ENCODE results near the gene SCYL1. TPM values are rescaled to one million over a fixed set of nuclear protein-coding genes. Genes with fewer than 3 reads are reported as not detected.

Gene SCYL1
- total RNA-seq, 1 experiment from 2014 or later: 54.7 TPM

DNA sequence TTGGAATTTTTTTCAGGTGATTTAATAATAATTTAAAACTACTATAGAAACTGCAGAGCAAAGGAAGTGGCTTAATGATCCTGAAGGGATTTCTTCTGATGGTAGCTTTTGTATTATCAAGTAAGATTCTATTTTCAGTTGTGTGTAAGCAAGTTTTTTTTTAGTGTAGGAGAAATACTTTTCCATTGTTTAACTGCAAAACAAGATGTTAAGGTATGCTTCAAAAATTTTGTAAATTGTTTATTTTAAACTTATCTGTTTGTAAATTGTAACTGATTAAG, 22.7 kb upstream of the SCYL1 start:
- Histone ChIP-seq H3K9ac (ENCODE audit: extremely low read depth, insufficient read length, low read length) (peak overlapping the region; percentile 97), H3K14ac (ENCODE audit: insufficient read depth, low read length) (no peak overlapping the region), H2BK15ac (ENCODE audit: low read depth, low read length) (no peak overlapping the region), H3K23me2 (ENCODE audit: insufficient read length, low read depth, low read length, poor library complexity, severe bottlenecking) (peaks cover 22% of the 10 kb centered on the region), H4K91ac (ENCODE audit: insufficient read length, low read depth, low read length) (no peak overlapping the region), H2BK120ac (ENCODE audit: low read depth, low read length, poor library complexity, severe bottlenecking) (no peak overlapping the region), H2BK12ac (ENCODE audit: insufficient read length, low read depth, low read length) (no peak overlapping the region), H3K79me2 (ENCODE audit: insufficient read depth, low read length) (peaks cover 42% of the 10 kb centered on the region), H2BK20ac (ENCODE audit: low read depth, low read length, poor library complexity, severe bottlenecking) (no peak overlapping the region), H3K56ac (ENCODE audit: insufficient read length, low read depth, low read length) (no peak overlapping the region), H3K23ac (ENCODE audit: insufficient read length, low read depth, low read length) (no peak overlapping the region), H3K9me3 (ENCODE audit: control insufficient read depth, low read depth, low read length) (no peaks in the 10 kb centered on the region), H3K4me2 (ENCODE audit: insufficient read depth, insufficient read length, low read length) (peak overlapping the region; percentile 95), H3K79me1 (ENCODE audit: insufficient read depth, low read depth, low read length, poor library complexity, severe bottlenecking) (no peaks in the 10 kb centered on the region), H3K27ac (ENCODE audit: insufficient read length, low read depth, low read length) (no peak overlapping the region), H3K4me1 (ENCODE audit: insufficient read depth, low read length) (no peaks in the 10 kb centered on the region), H3K27me3 (ENCODE audit: insufficient read depth, low read length) (no peaks in the 10 kb centered on the region), H4K20me1 (ENCODE audit: control insufficient read depth, insufficient read depth, insufficient read length) (no peaks in the 10 kb centered on the region), H4K8ac (replicated peaks; ENCODE audit: insufficient read length, low read depth, low read length) (no peak overlapping the region), H3K18ac (ENCODE audit: insufficient read length, low read depth, low read length) (no peak overlapping the region), H4K5ac (ENCODE audit: insufficient read length, low read depth, low read length) (no peak overlapping the region), H3K4ac (ENCODE audit: low read depth, low read length) (no peak overlapping the region), H2AFZ (ENCODE audit: low read length) (no peak overlapping the region), H2AK5ac (ENCODE audit: insufficient read length, low read length) (no peak overlapping the region), H3T11ph (ENCODE audit: low read length) (no peak overlapping the region), H2BK5ac (ENCODE audit: insufficient read length, low read length) (no peak overlapping the region)
- H3K27ac Mint-ChIP-seq: no peak overlapping the region; a peak in 2 of 7 replicates
- DNase-seq: no peak
- H3K36me3 Mint-ChIP-seq (ENCODE audit: insufficient read depth in 1 of 3, low read depth in 3 of 3): peaks cover 0 to 33% (median 31%) of the 10 kb centered on the region in 3 experiments; a peak in 5 of 7 replicates
- H3K4me3 Mint-ChIP-seq: no peak overlapping the region
- peaks cover 2 to 3% of the 10 kb centered on the region in 2 experiments; a peak in 3 of 5 replicates for H3K9me3 Mint-ChIP-seq
- TF ChIP-seq, protein P1, sequence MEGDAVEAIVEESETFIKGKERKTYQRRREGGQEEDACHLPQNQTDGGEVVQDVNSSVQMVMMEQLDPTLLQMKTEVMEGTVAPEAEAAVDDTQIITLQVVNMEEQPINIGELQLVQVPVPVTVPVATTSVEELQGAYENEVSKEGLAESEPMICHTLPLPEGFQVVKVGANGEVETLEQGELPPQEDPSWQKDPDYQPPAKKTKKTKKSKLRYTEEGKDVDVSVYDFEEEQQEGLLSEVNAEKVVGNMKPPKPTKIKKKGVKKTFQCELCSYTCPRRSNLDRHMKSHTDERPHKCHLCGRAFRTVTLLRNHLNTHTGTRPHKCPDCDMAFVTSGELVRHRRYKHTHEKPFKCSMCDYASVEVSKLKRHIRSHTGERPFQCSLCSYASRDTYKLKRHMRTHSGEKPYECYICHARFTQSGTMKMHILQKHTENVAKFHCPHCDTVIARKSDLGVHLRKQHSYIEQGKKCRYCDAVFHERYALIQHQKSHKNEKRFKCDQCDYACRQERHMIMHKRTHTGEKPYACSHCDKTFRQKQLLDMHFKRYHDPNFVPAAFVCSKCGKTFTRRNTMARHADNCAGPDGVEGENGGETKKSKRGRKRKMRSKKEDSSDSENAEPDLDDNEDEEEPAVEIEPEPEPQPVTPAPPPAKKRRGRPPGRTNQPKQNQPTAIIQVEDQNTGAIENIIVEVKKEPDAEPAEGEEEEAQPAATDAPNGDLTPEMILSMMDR (conservative IDR thresholded peaks at IDR 0.05): no peak
- no peaks in the 10 kb centered on the region for H3K27me3 Mint-ChIP-seq (ENCODE audit: low read depth)
- peaks cover 32 to 43% of the 10 kb centered on the region in 2 experiments for H3K4me1 Mint-ChIP-seq
